DND-41 (cell line): ENCODE results near the gene SPTLC3.

Experiments used
- CTCF ChIP-seq: IDR thresholded peaks from 2 replicates; pipeline ENCODE4 v1.5.1; 2012; ENCODE audit warnings: borderline replicate concordance, low read length, moderate library complexity, mild to moderate bottlenecking; ENCODE audit not compliant: poor library complexity, severe bottlenecking; ENCODE audit errors: extremely low read depth
- EZH2 ChIP-seq: IDR thresholded peaks from 3 replicates; pipeline ENCODE4 v1.6.1; 2012; ENCODE audit warnings: borderline replicate concordance, low read depth, mild to moderate bottlenecking, moderate library complexity, low read length, inconsistent platforms; ENCODE audit not compliant: severe bottlenecking

GRCh38 chr20:13059398-13060136, 50.8 kb downstream of the SPTLC3 start:
- TF ChIP-seq CTCF: no peak
- TF ChIP-seq EZH2: no peak
